Esophagus (tissue), 2 donors: ENCODE results near the gene PLCL1. TPM values are rescaled to one million over a fixed set of nuclear protein-coding genes. Genes with fewer than 3 reads are reported as not detected.

Experiments
- H3K27ac ChIP-seq, 2 donors: one replicate each; pipeline ENCODE4 v1.5.1; 2013; ENCODE audit warnings: low read depth in 2 of 2, mild to moderate bottlenecking in 2 of 2, inconsistent platforms in 1 of 2, low read length in 1 of 2, moderate library complexity in 1 of 2
- H3K27me3 ChIP-seq, 2 donors: one replicate each; pipeline ENCODE4 v1.6.1; 2013; ENCODE audit warnings: low read length in 2 of 2, control low read depth in 1 of 2, mild to moderate bottlenecking in 1 of 2; ENCODE audit not compliant: insufficient read depth in 2 of 2, control insufficient read depth in 1 of 2
- H3K36me3 ChIP-seq, 2 donors: one replicate each; pipeline ENCODE4 v1.6.1; 2013; ENCODE audit warnings: low read length in 1 of 2; ENCODE audit not compliant: control insufficient read depth in 2 of 2, insufficient read depth in 2 of 2
- H3K4me1 ChIP-seq, 2 donors: one replicate each; pipeline ENCODE4 v1.6.1; 2013; ENCODE audit warnings: low read length in 1 of 2; ENCODE audit not compliant: control insufficient read depth in 2 of 2, insufficient read depth in 2 of 2
- H3K4me3 ChIP-seq, 2 donors: one replicate each; pipeline ENCODE4 v1.5.1; 2013; ENCODE audit warnings: low read length in 2 of 2, mild to moderate bottlenecking in 2 of 2, low read depth in 1 of 2, moderate library complexity in 1 of 2
- H3K9me3 ChIP-seq, 2 donors: one replicate each; pipeline ENCODE4 v1.6.1; 2013; ENCODE audit warnings: mild to moderate bottlenecking in 2 of 2, low read depth in 1 of 2, low read length in 1 of 2, moderate library complexity in 1 of 2; ENCODE audit not compliant: control insufficient read depth in 2 of 2, insufficient read depth in 1 of 2
- WGBS, 2 donors: extraction: QIAGEN DNeasy Blood & Tissue Kit; methylation state at CpG; one replicate each; pipeline ENCODE4 v1.1.7; 2013; 5-methylcytosine and 5-hydroxymethylcytosine counted together
- polyA plus RNA-seq, 2 donors: library from polyadenylated mRNA; stranded (reverse); fragments of 200-250 nt; gene quantifications; one replicate each; pipeline ENCODE4 v1.2.3, GENCODE V29; 2013
- donor health status: healthy with polysubstance abuse.
- donor health status: Bipolar disorder and iron deficiency.

PLCL1 gene
- polyA plus RNA-seq, 2 donors, result 0.20 to 0.59 TPM

- WGBS, 2 donors, result 53 to 57% methylated on average over 1 of the region's 1 CpG
- Histone ChIP-seq H3K27ac (no peak overlapping the region), H3K4me3 (no peak overlapping the region), H3K4me1 (no peaks in the 10 kb centered on the region), H3K9me3 (no peaks in the 10 kb centered on the region), H3K27me3 (no peaks in the 10 kb centered on the region), H3K36me3 (no peaks in the 10 kb centered on the region)
Observed at GRCh38 chr2:198063242-198063641, 258.8 kb downstream of the PLCL1 start.

- no peaks in the 10 kb centered on the region for H3K36me3 ChIP-seq
- WGBS, 2 donors, result 40 to 43% methylated on average over 1 of the region's 1 CpG
- H3K4me3 ChIP-seq, result no peak overlapping the region
- no peak overlapping the region for H3K27ac ChIP-seq
- no peaks in the 10 kb centered on the region for H3K4me1 ChIP-seq
- no peaks in the 10 kb centered on the region for H3K9me3 ChIP-seq
- H3K27me3 ChIP-seq, result no peaks in the 10 kb centered on the region
Observed at GRCh38 chr2:198065322-198065721, 260.9 kb downstream of the PLCL1 start.

DNA sequence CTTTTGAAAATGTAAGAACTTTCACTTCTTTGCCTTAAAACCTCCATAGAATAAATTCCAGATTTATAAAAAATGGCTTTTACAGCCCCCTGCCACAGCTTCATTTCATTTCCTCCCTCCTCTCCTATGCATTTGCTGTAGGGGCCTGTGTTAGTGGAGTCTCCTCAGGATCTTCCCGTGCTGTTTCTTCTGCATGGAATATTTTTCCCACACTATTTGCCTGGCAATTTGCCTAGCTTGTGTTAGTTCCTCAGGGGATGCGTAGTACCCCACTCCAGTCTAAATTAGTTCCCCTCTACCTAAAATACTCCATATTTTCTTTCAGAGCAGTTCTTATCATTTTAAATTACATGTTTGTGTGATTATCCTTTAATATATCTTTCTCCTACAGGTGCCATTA is 262.2 kb downstream of the PLCL1 start:
- WGBS, 2 donors, result 77 to 89% methylated on average over 2 of the region's 2 CpGs
- H3K27ac ChIP-seq, result no peak overlapping the region

GRCh38 chr2:198072655-198073054 is 268.3 kb downstream of the PLCL1 start:
- Histone ChIP-seq H3K27ac (no peak overlapping the region), H3K9me3 (no peaks in the 10 kb centered on the region), H3K36me3 (no peaks in the 10 kb centered on the region), H3K4me1 (no peaks in the 10 kb centered on the region), H3K4me3 (no peak overlapping the region), H3K27me3 (no peaks in the 10 kb centered on the region)

More for the DNA sequence above, 262.2 kb downstream of the PLCL1 start:
- H3K36me3 ChIP-seq, result no peaks in the 10 kb centered on the region
- no peaks in the 10 kb centered on the region for H3K9me3 ChIP-seq
- H3K27me3 ChIP-seq, result no peaks in the 10 kb centered on the region
- no peaks in the 10 kb centered on the region for H3K4me1 ChIP-seq
- no peak overlapping the region for H3K4me3 ChIP-seq

- 80 to 83% methylated on average over 2 of the region's 2 CpGs for WGBS, 2 donors
- Histone ChIP-seq H3K27ac (no peak overlapping the region), H3K27me3 (no peaks in the 10 kb centered on the region), H3K4me3 (no peak overlapping the region), H3K9me3 (no peaks in the 10 kb centered on the region), H3K36me3 (no peaks in the 10 kb centered on the region), H3K4me1 (no peaks in the 10 kb centered on the region)
Observed at GRCh38 chr2:198073253-198073652, 268.9 kb downstream of the PLCL1 start.

- H3K4me1 ChIP-seq, result no peaks in the 10 kb centered on the region
- no peak overlapping the region for H3K4me3 ChIP-seq
- no peak overlapping the region for H3K27ac ChIP-seq
- H3K9me3 ChIP-seq, result no peaks in the 10 kb centered on the region
- WGBS, 2 donors, result 89 to 96% methylated on average over 1 of the region's 1 CpG
- no peaks in the 10 kb centered on the region for H3K27me3 ChIP-seq
- H3K36me3 ChIP-seq, result no peaks in the 10 kb centered on the region
Observed at GRCh38 chr2:198077477-198077876, 273.1 kb downstream of the PLCL1 start.

DNA sequence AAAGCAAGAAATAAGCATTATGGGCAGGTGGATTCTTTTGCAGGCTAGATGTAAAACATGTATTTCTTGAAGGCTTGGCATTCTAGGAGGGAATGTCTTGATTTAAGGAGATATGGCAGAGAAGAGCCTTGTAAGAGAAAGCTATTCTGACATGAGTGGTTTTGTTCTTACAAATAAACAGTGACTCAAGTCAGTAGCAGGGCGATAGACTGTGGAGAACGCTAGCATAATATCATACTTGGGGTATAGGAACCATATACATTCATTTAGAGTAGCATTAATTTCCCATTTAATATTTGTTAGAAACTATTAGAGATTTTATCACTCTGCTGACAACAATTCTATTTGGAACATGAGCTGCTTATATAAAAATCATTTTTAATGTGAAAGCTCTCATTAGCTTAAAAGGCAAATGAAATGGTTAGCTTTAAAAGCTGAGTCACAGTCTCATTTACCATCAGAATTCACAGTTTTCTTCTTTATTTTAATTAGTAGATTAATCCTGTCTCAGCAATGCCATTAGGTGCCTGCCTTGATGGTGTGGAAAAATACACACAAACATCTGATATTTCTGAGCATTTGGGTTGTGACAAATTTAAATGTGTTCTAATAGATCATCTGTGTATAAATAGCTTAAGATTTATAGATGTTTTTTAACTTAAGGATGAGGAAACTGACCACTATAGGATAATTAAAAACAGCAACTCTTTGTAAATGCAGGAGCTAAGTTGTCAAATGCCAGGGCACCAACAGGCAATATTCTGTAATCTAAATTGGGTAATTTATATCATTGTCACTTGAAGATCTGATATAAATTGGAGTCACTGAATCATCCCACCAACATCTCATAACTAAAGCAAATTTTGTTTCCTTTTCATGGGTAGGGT is 276.7 kb downstream of the PLCL1 start:
- WGBS, 2 donors, result 84 to 89% methylated on average over 2 of the region's 2 CpGs
- Histone ChIP-seq H3K4me3 (no peak overlapping the region), H3K27me3 (no peaks in the 10 kb centered on the region), H3K36me3 (no peaks in the 10 kb centered on the region), H3K4me1 (no peaks in the 10 kb centered on the region), H3K27ac (no peak overlapping the region), H3K9me3 (no peaks in the 10 kb centered on the region)

DNA sequence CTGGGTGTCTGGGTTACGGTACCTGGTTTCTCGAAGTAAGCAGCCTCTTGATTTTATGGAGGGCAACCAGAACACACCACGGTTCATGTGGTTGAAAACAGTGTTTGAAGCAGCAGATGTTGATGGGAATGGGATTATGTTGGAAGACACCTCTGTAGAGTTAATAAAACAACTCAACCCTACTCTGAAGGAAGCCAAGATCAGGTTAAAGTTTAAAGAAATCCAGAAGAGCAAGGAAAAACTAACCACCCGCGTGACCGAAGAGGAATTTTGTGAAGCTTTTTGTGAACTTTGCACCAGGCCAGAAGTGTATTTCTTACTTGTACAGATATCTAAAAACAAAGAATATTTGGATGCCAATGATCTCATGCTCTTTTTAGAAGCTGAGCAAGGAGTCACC is 279.8 kb downstream of the PLCL1 start:
- Histone ChIP-seq H3K27ac (no peak overlapping the region), H3K27me3 (no peaks in the 10 kb centered on the region), H3K4me3 (no peak overlapping the region), H3K36me3 (peaks cover 0 to 2% of the 10 kb centered on the region in 2 donors), H3K9me3 (no peaks in the 10 kb centered on the region), H3K4me1 (no peaks in the 10 kb centered on the region)
- 92 to 93% methylated on average over 6 of the region's 6 CpGs for WGBS, 2 donors

GRCh38 chr2:198096002-198096401 is 291.6 kb downstream of the PLCL1 start:
- 89 to 92% methylated on average over 2 of the region's 2 CpGs for WGBS, 2 donors
- Histone ChIP-seq H3K4me1 (no peaks in the 10 kb centered on the region), H3K4me3 (no peak overlapping the region), H3K9me3 (no peaks in the 10 kb centered on the region), H3K27ac (no peak overlapping the region), H3K36me3 (no peaks in the 10 kb centered on the region), H3K27me3 (no peaks in the 10 kb centered on the region)

DNA sequence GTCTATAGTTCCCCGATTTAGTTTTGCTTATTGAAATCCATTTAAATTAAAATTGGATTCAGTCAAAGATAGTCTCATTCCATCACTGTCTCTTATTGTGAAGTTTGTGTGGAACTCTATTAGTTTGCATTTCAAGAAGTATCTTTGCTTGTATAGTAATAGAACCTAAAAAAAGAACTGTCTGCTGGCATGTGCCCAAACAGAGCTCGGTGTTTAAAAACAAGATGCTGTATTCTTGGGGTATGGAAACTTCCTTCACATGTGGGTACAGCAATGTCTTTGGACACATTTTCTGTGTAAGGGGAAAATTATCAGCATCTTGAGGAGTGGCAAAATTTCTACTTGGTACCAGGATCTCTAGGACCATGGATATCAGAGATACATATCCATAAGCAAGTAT is 292.6 kb downstream of the PLCL1 start:
- H3K36me3 ChIP-seq, result no peaks in the 10 kb centered on the region
- no peaks in the 10 kb centered on the region for H3K4me1 ChIP-seq
- no peaks in the 10 kb centered on the region for H3K9me3 ChIP-seq
- no peaks in the 10 kb centered on the region for H3K27me3 ChIP-seq
- H3K27ac ChIP-seq, result no peak overlapping the region
- no peak overlapping the region for H3K4me3 ChIP-seq
- 71 to 76% methylated on average over 2 of the region's 2 CpGs for WGBS, 2 donors
